GM12875 (cell line): ENCODE results near the gene CEP72.
"Not testable (repeated sequence)": the region's sequence is repeated elsewhere in the genome, so short reads cannot be mapped to it uniquely, and the experiment has no call there.

Source experiments
- H3K4me3 ChIP-seq: one replicate; pipeline ENCODE4 v1.5.1; 2011; ENCODE audit warnings: low read depth, low read length, control low read depth
- TF ChIP-seq, protein P1 (sequence below): IDR thresholded peaks from 2 replicates; pipeline ENCODE4 v1.5.1; 2011; ENCODE audit warnings: low read depth, mild to moderate bottlenecking, control low read depth, inconsistent platforms, low read length, moderate library complexity, borderline replicate concordance; ENCODE audit not compliant: insufficient read depth

The CEP72 gene

DNA sequence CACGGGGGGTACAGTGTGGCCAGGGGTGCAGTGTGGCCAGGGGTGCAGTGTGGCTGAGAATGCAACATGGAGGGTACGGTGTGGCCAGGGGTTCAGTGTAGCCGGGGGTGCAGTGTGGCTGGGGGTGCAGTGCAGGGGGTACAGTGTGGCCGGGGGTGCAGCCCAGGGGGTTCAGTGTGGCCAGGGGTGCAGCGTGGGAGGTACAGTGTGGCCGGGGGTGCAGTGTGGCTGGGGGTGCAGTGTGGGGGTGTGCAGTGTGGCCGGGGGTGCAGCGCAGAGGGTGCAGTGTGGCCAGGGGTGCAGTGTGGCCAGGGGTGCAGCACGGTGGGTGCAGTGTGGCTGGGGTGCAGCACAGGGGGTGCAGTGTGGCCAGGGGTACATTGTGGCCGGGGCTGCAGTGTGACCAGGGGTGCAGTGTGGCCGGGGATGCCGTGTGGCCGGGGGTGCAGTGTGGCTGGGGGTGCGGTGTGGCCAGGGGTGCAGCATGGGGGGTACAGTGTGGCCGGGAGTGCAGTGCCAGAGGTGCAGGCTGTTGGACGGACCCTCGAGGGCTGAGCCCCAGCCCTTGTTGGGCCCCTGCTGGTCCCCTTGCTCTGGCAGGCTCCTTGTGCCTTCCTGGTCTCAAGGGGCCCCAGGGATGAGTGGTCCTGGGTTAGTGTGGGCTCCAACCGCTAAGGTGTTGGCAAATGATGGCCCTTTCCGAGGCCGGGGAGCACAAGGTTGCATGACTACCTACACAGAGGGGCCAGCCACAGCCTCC, 63.2 kb downstream of the CEP72 start:
- TF ChIP-seq, protein P1, sequence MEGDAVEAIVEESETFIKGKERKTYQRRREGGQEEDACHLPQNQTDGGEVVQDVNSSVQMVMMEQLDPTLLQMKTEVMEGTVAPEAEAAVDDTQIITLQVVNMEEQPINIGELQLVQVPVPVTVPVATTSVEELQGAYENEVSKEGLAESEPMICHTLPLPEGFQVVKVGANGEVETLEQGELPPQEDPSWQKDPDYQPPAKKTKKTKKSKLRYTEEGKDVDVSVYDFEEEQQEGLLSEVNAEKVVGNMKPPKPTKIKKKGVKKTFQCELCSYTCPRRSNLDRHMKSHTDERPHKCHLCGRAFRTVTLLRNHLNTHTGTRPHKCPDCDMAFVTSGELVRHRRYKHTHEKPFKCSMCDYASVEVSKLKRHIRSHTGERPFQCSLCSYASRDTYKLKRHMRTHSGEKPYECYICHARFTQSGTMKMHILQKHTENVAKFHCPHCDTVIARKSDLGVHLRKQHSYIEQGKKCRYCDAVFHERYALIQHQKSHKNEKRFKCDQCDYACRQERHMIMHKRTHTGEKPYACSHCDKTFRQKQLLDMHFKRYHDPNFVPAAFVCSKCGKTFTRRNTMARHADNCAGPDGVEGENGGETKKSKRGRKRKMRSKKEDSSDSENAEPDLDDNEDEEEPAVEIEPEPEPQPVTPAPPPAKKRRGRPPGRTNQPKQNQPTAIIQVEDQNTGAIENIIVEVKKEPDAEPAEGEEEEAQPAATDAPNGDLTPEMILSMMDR: no peak

DNA sequence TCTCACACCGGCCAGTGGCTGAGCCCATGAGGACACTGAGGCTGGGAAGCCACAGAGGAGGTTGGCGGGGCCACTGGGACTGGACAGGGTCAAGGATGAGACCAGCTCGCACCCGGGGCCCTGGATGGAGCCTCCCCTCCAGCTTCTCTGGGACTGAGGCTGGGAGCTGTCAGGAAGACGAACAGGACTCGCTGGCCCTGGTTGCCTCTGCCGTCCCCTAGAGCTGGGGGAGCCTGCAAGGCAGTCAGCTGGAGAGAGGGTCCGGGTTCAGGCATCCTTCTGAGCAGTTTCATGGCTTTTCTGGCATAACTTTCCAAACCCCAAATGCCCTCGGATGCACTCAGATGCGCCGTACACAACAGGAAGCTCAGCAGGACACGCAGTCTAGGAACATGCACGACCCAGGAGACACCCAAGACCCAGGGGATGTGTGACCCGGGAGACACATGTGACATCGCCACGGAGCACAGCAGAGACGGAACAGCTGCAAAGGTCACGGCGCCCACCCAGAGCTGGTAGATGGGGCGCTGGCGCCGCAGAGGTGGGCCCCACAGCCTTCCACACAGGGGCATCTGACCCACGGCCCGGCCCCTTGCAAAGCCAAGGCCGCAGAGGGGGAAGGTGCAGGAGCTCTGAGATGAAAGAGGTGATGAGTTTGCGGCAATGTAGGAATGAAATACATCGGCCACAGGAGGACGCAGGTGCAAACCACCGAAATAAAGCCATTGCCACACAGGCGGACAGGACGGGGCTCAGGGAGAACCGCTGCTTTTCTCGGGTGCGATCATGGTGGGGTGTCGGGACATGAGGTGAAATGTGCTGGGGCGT, 63.9 kb downstream of the CEP72 start:
- no peak overlapping the region for H3K4me3 ChIP-seq
- TF ChIP-seq, protein P1: no peak

More for the DNA sequence above, 63.2 kb downstream of the CEP72 start:
- H3K4me3 ChIP-seq: no peak overlapping the region

DNA sequence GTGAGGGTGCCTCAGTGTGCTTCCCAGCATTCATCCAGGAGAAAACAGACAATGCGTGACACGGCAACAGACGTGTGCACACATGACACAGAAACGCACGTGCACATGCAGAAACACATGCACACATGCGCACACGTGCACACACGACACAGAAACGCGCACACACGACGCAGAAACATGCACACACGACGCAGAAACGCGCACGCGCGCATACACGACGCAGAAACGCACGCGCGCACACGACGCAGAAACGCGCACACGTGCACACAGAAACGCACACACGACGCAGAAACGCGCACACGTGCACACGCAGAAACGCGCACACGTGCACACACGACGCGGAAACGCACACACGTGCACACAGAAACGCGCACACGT, 64.5 kb downstream of the CEP72 start:
- no peak overlapping the region for H3K4me3 ChIP-seq
- TF ChIP-seq, protein P1: no peak

DNA sequence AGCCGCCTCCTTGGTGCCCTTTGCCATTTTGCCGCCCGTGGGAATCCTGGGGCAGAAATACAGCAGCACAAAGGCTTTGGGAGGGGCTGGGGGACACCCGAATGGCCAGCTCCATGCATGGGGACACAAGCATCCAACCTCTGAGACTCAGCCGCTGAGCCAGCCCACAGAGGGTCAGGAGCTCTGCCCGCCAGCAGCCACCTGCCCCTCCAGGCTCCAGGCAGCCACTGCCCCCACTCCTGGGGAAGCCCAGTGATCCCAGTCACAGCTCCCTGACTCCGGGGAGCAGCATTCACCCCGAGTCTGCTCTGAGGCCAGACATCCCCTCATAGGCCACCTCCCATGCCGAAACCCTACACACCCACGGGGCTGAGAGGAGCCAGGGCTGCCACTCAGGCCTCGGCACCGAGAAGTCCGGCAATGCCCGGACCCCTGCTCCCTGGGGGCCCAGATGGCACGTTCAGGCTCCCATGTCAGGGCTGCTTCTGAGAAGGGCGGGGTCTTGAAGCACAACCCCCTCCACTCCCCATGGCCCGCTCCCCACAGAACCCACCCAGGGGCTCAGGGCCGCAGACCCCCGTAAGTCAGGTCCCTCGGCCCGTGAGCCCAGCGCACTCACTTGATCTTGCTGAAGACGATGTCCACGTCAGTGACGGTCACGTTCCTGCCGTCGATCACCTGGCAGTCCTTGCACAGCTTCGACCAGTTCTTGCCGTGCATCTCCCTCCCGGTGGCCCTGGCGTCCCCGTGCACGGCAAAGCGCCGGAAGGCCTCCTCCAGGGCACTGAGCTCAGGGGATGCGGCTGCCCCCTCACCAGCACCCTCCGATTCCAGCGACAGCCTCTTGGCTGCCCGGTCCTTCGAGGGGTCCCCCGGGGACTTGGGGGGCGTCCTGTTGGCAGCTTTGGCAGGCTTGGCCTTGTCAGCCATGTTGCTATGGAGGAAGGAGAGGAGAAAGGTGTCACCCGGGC, 65.3 kb downstream of the CEP72 start:
- TF ChIP-seq, protein P1: no peak
- H3K4me3 ChIP-seq: no peak overlapping the region

DNA sequence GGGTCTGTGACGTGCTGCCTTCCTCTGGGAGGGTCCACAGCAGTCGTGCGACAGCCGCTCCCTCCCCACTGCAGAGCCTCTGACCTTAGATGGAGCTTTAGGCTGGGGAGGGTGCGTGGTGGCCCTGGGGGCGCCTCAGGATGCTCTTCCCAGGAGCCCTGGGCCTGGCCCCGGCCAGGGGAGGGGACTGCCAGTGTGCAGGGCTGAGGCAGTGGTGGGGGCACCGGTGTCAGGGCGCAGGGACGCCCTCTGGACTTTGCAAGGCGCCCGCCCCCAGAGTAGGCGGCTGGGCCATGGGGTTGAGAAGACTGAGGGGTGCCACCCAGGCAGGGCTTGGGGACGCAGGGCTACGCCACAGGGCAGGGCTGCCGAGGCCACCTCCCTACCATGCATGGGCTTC, 66.4 kb downstream of the CEP72 start:
- not testable (repeated sequence) for H3K4me3 ChIP-seq

DNA sequence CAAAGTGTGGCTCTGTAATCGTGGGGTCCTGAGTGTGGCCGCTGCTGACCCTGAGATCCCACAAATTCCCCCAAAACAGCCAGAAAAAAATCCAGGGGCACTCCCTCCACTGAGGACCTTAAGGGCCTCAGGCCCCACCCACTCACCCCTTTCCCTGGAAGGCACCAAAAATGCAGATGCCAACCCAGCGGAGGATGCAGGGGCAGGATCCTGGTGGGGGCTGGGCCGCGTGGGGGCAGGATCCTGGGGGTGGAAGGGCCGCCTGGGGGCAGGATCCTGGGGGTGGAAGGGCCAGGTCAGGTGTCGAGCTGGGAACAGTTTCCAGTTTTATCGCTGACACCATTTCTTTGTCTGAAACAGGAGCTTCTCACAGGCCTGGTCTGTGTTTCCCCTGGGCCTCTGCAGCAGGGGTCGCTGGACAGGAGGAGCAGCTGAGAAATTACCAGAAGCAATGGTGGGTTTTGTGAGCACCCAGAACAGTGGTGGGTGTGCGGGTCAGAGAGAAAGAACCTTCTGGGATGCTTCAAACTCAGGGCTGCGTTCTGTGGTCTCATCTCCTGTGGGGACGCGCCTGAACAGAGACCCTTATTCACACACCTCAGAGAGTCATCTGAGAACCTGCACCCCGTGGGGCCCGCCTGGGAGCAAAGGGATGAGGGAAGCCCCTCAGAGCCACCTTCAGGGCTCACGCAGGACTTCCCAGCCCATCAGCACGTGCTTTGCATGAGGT, 67.2 kb downstream of the CEP72 start:
- H3K4me3 ChIP-seq: not testable (repeated sequence)

DNA sequence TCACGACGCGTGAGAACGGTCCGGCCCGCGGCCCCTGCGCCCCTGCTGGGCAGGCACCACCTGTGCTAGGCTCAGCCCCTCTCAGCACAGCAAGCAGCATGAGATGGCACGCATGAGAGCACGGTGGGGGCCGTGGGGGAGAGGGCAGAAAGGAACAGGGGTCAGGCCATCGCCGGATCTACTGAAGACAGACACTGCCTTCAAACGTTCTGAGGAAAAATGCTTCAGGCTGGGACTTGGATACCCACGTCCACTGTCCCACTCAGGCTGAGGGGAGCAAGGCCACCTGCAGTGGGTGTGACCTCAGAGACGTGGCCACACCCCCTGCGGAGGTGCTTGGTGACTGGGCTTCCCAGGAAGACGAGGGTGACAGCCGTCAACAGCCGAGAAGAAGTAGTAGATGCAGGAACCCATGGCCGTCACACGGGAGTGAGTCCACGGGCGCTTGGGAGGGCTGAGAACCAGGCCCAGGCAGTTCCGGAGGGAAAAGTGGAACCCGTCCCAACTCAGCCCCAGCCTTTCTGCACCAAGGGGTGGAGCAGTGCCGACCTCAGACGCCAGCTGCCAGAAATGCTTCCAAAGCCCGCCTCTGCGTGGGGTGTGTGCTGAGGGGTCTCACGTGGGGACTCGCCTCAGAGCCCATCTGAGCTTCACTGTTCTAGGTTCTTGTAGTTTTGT, 68.1 kb downstream of the CEP72 start:
- H3K4me3 ChIP-seq: not testable (repeated sequence)

DNA sequence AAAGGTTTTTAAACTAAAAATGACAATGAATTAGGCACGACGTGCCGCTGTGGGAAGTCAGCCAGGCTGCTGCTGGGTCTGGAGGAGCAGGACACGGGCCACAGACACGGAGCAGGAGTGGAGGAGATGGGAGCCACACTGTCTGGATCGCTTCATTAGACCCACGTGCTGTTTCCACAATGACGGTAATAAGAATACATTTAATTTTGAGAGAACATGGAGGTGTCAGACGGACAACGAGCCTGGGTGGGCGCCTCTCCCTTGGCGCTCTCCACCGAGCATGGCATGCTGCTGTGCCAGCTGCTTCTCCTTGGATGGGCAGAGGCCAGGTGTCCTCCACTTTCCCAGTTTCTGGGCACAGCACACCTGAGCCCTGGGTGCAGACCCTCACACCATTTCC, 68.7 kb downstream of the CEP72 start:
- not testable (repeated sequence) for H3K4me3 ChIP-seq

DNA sequence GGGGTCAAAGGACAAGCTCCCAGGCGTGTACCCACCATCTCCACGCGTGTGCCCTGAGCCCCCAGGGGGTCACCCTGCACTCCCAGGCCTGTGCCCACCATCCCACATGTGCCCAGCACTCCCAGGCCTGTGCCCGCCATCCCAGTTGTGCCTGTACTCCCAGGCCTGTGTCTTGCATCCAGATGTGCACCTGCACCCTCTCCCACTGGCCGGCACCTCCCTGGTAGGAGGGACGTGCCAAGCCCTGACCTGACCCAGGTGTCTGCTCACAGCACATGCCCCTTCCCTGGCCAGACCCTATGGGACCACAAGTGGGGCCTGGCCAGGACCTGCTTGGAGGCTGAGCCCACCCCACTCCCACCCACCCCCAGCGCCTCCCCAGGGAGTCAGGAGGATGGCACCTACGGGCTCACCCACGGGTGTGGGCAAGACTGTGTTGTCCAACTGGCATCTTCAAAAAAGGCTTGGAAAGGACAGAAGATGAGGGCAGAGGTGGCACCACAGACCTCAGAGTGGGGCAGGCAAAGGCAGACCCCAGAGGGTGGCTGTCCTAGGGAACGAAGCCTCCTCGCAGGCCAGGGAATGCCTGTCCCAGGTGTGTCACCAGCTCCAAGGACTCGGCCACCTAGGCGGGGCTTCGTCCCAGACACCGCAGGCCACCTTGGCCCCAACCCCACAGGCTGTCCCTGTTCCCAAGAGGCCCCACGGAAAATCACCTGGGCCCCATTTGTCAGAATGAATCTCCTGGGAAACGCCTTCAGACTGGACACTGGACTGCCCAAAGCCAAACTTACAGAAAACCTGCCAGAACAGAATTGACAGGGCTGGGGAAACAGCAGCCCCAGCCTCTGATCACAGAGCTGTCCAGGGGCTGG, 69.4 kb downstream of the CEP72 start:
- not testable (repeated sequence) for H3K4me3 ChIP-seq

DNA sequence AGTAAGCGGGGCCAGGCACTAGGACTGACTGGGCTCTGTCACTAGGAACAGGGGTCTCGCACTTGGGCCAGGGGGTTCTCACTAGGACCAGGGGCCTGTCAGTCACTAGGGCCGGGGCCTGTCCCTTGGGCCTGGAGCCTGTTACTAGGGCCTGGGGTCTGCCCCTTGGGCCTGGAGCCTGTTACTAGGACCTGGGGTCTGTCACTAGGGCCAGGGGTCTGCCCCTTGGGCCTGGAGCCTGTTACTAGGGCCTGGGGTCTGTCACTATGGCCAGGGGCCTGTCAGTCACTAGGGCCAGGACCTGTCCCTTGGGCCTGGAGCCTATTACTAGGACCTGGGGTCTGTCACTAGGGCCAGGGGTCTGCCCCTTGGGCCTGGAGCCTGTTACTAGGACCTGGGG, 70.1 kb downstream of the CEP72 start:
- H3K4me3 ChIP-seq: not testable (repeated sequence)

DNA sequence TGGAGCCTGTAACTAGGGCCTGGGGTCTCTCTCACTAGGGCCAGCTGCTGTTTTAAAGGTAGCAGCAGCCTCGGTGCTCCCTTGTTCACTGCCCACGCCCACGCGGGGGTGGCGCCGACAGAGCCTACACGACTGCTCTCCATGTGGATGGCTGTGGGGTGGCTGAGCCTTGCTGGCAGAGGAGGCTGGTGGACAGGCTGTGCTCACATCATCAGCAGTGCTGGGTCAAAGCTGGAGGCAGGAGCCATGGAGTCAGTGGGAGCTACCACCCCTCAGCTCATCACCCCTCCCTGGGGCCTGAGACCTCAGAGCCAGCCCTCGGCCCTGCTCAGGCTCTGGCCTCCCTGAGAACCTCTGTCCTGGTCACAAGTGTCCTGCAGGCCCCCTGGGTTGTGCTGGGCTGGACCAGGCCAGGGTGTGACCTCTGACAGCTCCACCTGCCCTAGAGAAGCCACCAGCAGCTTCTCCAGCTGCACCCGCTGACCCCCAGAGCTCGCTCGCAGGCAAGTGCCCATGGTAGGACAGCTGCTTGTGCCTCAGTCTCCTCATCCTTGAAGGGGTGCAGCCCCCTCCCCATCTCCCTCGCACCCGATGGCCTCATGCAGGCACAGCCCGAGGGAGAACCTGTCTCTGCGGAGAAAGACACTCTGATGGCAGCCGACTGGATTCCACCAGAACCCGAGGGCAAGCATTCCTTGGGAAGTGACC, 70.7 kb downstream of the CEP72 start:
- not testable (repeated sequence) for H3K4me3 ChIP-seq
